OCI-LY7 (cell line): ENCODE measurements around the gene FBN1. TPM values are rescaled to one million over a fixed set of nuclear protein-coding genes. Genes with fewer than 3 reads are reported as not detected.

Experiments used
- BruUV-seq: library from RNA; stranded (reverse); fragments of 400-500 nt; replicated peaks from 2 replicates; lab custom pipeline; 2021; lab: Mats Ljungman, UMichigan
- CTCF ChIA-PET: fragments of 300-600 bp; sonication (Branson Sonifier 250); formaldehyde crosslinking; loops from one replicate; lab custom pipeline; 2022; ENCODE audit warnings: antibody characterized with exemption; ENCODE audit not compliant: unreplicated experiment; lab: Charles Lee
- POLR2A ChIA-PET: fragments of 300-600 bp; sonication (Branson Sonifier 250); formaldehyde crosslinking; loops from one replicate; lab custom pipeline; 2022; ENCODE audit warnings: antibody characterized with exemption; lab: Charles Lee
- DNase-seq: peaks from one replicate; pipeline ENCODE4 v3.0.0-alpha.2; 2015; ENCODE audit warnings: low spot score
- H2AFZ ChIP-seq: fragments of 200-600 bp; sonication (generic), shearing (Covaris generic); 2 replicates; pipeline ENCODE4 v1.6.1; 2014; ENCODE audit warnings: mild to moderate bottlenecking, antibody characterized with exemption, low read length, moderate library complexity
- H3K27ac ChIP-seq: fragments of 200-600 bp; sonication (generic); 2 replicates; pipeline ENCODE4 v1.5.1; 2014; ENCODE audit warnings: mixed run types, low read depth, mild to moderate bottlenecking, moderate library complexity, low read length, inconsistent platforms; ENCODE audit not compliant: poor library complexity, severe bottlenecking
- H3K36me3 ChIP-seq: fragments of 200-600 bp; sonication (generic); 2 replicates; pipeline ENCODE4 v1.6.1; 2014; ENCODE audit warnings: mild to moderate bottlenecking, antibody characterized with exemption, low read length, moderate library complexity, mixed read lengths; ENCODE audit not compliant: insufficient read depth
- H3K4me1 ChIP-seq: fragments of 200-600 bp; sonication (generic); 2 replicates; pipeline ENCODE4 v1.5.1; 2014; ENCODE audit warnings: mild to moderate bottlenecking, low read length; ENCODE audit not compliant: insufficient read depth, poor library complexity, severe bottlenecking
- H3K4me2 ChIP-seq: fragments of 200-600 bp; sonication (generic); 2 replicates; pipeline ENCODE4 v1.6.1; 2014; ENCODE audit warnings: mild to moderate bottlenecking, low read length
- H3K4me3 ChIP-seq: fragments of 200-600 bp; sonication (generic); 2 replicates; pipeline ENCODE4 v1.5.1; 2014; ENCODE audit warnings: mild to moderate bottlenecking, low read depth, low read length; ENCODE audit not compliant: poor library complexity, severe bottlenecking
- H3K79me2 ChIP-seq: fragments of 200-600 bp; sonication (generic); 2 replicates; pipeline ENCODE4 v1.6.1; 2016; ENCODE audit warnings: low read depth, mild to moderate bottlenecking, low read length, moderate library complexity, mixed read lengths; ENCODE audit not compliant: insufficient read depth
- H3K9me2 ChIP-seq: fragments of 200-600 bp; sonication (generic); 2 replicates; pipeline ENCODE4 v1.6.1; 2016; ENCODE audit warnings: mild to moderate bottlenecking, low read length, mixed read lengths; ENCODE audit not compliant: insufficient read depth
- H3K9me3 ChIP-seq: fragments of 200-600 bp; sonication (generic); 2 replicates; pipeline ENCODE4 v1.6.1; 2014; ENCODE audit warnings: mild to moderate bottlenecking, mixed run types, low read length, mixed read lengths
- H4K20me1 ChIP-seq: fragments of 200-600 bp; sonication (generic); 2 replicates; pipeline ENCODE4 v1.6.1; 2014; ENCODE audit warnings: mild to moderate bottlenecking, antibody characterized with exemption, low read length, moderate library complexity, mixed read lengths; ENCODE audit not compliant: insufficient read depth
- CTCF ChIP-seq: fragments of 200-600 bp; sonication (generic); conservative IDR thresholded peaks from 2 replicates; pipeline ENCODE4 v1.5.1; 2014; ENCODE audit warnings: mild to moderate bottlenecking, antibody characterized with exemption, low read length, moderate library complexity, mixed read lengths
- EZH2phosphoT487 ChIP-seq: fragments of 200-600 bp; sonication (generic); IDR thresholded peaks from 2 replicates; pipeline ENCODE4 v1.6.1; 2018; ENCODE audit warnings: low read depth, borderline replicate concordance, mild to moderate bottlenecking, mixed run types, antibody characterized with exemption, low read length, moderate library complexity, mixed read lengths
- intact Hi-C: fragments of 100-400 bp; cut with micrococcal nuclease; formaldehyde crosslinking; loops from one replicate; pipeline ENCODE4 v1.10.0; 2022; ENCODE audit not compliant: unreplicated experiment
- total RNA-seq, 2 experiments: library from RNA; depleted of rRNA in 1 of 2; stranded (reverse); fragments of >200 nt in 1 of 2; shearing (Covaris generic) in 1 of 2; gene quantifications; 2 replicates each; pipeline ENCODE4 v1.2.3, GENCODE V29; 2014 to 2022

Gene FBN1
- total RNA-seq, 2 experiments from 2014 or later: 0.68 to 1.0 TPM

GRCh38 chr15:48389691-48390143 is 255.8 kb downstream of the FBN1 start:
- H3K9me2 ChIP-seq: no peaks in the 10 kb centered on the region
- CTCF ChIA-PET: no interaction called here
- intact Hi-C loops: no loop called here
- no peak overlapping the region for H2AFZ ChIP-seq
- TF ChIP-seq EZH2phosphoT487 (no peak), CTCF (no peak)
- no peaks in the 10 kb centered on the region for H3K9me3 ChIP-seq
- H3K79me2 ChIP-seq: no peaks in the 10 kb centered on the region
- no peak overlapping the region for H3K4me3 ChIP-seq
- POLR2A ChIA-PET: no interaction called here
- DNase-seq: no peak
- H3K4me2 ChIP-seq: no peak overlapping the region
- no peaks in the 10 kb centered on the region for H4K20me1 ChIP-seq
- H3K27ac ChIP-seq: no peak overlapping the region
- H3K4me1 ChIP-seq: no peaks in the 10 kb centered on the region
- H3K36me3 ChIP-seq: no peaks in the 10 kb centered on the region
- BruUV-seq: no TSS peak

DNA sequence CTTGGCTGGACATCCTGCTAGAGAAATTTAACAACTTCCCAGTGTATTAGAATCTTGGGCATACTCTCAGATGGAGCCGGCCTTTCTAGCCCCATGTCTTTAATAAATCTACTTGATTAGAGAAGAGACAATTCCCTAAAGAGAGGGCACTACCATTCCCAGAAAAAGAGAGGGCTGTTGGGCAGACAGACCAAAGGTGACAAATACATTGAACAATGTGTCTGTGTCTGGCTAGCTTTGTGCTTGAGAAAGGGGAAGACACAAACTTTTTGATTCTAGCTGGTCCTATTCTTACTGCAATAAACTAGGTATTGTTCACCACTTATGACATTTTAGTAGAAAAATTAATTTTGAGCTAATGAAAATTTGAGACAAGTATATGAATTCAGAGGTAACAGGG is 256.6 kb downstream of the FBN1 start:
- H3K9me2 ChIP-seq: no peaks in the 10 kb centered on the region
- POLR2A ChIA-PET: no interaction called here
- no peaks in the 10 kb centered on the region for H4K20me1 ChIP-seq
- no peaks in the 10 kb centered on the region for H3K36me3 ChIP-seq
- H3K4me3 ChIP-seq: no peak overlapping the region
- no peak for TF ChIP-seq CTCF
- TF ChIP-seq EZH2phosphoT487: no peak
- no peak overlapping the region for H3K4me2 ChIP-seq
- no peaks in the 10 kb centered on the region for H3K9me3 ChIP-seq
- no peaks in the 10 kb centered on the region for H3K4me1 ChIP-seq
- H3K27ac ChIP-seq: no peak overlapping the region
- no peak overlapping the region for H2AFZ ChIP-seq
- CTCF ChIA-PET: no interaction called here
- no TSS peak for BruUV-seq
- no peak for DNase-seq
- H3K79me2 ChIP-seq: no peaks in the 10 kb centered on the region
- intact Hi-C loops: no loop called here

DNA sequence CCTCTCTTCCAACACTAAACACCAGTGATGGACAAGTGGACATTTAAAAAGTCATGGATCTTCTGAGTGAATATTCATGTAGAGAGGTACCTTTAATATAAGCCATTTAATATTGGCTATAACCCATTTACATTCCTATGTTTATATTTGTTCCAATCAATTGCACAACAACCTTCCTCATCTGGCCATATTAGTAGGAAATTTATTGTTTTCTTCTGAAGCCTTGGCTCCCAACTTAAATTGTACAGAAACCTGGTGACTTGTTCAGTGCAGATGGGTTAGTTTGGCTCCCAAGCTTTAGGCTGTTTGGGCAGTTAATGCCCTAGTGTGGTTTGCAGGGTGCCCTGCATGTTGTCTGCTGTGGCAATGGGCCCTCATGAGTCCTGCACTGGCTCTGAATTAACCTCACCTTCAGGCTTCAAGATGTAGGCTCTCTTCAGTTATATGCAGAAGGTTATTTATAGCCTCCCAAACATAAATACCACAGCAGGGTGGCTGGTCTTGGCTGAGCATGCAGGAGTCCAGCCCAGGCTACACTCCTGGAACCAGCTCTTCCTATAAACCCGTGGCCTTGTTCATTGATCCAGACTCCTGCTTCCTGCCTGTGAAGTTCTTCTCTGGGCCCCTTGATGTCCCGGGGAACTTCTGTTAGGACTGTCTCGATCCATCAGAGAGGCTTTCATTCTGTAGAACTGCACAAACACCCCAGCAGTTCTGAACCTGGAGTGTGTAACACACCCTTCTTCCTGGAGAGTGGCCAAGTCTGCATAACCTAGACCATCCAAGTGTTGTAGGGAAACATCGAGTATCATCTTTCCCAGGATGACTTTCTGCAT is 257.3 kb downstream of the FBN1 start:
- ChIA-PET POLR2A (no interaction called here), CTCF (no interaction called here)
- no peak for DNase-seq
- Histone ChIP-seq H4K20me1 (no peaks in the 10 kb centered on the region), H3K36me3 (no peaks in the 10 kb centered on the region), H2AFZ (no peak overlapping the region), H3K27ac (no peak overlapping the region), H3K79me2 (no peaks in the 10 kb centered on the region), H3K9me2 (no peaks in the 10 kb centered on the region), H3K4me3 (no peak overlapping the region), H3K4me1 (no peaks in the 10 kb centered on the region), H3K4me2 (no peak overlapping the region), H3K9me3 (no peaks in the 10 kb centered on the region)
- no TSS peak for BruUV-seq
- TF ChIP-seq EZH2phosphoT487: no peak
- TF ChIP-seq CTCF: no peak
- intact Hi-C loops: no loop called here
